Measurements from ENCODE around the gene ZFP3.
"Not testable (repeated sequence)": the region's sequence is repeated elsewhere in the genome, so short reads cannot be mapped to it uniquely, and the experiment has no call there.

Gene ZFP3

DNA sequence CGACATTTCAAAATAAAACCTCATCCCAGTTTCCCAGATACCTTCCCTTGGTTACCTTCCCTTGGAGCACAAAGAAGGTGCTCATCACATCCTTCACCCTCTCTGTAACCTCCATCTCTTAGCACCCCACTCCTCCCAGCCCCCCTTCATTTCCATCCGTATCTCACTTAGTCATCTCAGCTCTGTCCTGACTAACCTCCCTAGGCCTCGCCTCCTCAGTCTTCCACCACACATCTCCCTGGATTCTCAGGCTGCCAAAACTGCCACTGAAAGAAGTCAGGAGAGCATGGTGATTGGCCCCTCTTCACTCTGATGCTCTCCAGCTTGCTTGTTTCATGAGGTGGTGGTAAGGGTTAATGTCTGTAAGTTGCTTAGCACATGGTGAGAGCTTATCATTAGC, 2.3 kb downstream of the ZFP3 start:
- DNase-seq = no peak

DNA sequence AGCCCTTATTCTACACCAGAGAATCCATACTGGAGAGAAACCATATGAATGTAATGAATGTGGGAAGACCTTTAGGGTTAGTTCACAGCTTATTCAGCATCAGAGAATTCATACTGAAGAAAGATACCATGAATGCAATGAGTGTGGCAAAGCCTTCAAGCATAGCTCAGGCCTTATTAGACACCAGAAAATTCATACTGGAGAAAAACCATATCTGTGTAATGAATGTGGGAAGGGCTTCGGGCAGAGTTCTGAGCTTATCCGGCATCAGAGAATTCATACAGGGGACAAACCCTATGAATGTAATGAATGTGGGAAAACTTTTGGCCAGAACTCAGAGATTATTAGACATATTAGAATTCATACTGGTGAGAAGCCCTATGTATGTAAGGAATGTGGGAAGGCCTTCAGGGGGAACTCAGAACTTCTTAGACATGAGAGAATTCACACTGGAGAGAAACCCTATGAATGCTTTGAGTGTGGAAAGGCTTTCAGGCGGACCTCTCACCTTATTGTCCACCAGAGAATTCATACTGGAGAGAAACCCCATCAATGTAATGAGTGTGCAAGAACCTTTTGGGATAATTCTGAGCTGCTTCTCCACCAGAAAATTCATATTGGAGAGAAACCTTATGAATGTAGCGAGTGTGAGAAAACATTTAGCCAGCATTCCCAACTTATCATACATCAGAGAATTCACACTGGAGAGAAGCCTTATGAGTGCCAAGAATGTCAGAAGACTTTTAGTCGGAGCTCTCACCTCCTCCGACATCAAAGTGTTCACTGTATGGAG, 14.1 kb downstream of the ZFP3 start:
- no peak for DNase-seq

- DNase-seq = no peak
These were observed 18.4 kb downstream of the ZFP3 start for GRCh38 chr17:5096731-5097100.

- DNase-seq = no peak
These were observed 19.0 kb downstream of the ZFP3 start for GRCh38 chr17:5097101-5097834.

GRCh38 chr17:5099271-5099670, 21.0 kb downstream of the ZFP3 start:
- DNase-seq = no peak

GRCh38 chr17:5100832-5101231, 22.6 kb downstream of the ZFP3 start:
- no peak for DNase-seq

DNA sequence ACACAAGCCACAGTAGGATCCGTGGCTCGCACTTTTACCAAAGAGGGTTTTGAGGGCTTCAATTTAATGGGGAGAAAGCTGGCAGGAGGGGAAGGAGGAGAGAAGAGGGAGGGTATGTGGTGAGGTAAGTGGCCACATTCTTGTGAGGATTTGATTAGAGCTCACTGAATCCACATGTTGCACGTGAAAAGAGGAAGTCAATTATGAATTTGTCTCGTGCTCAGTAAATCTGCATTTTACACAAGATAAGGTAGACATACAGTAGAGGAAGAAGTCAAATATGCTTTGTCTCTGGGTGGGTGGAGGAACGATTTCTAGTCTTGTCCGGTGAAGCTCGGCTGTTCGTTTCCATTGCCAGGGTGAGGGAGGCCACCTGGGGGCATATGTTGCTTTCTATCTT, 32.5 kb downstream of the ZFP3 start:
- DNase-seq = peak; percentile 18

DNA sequence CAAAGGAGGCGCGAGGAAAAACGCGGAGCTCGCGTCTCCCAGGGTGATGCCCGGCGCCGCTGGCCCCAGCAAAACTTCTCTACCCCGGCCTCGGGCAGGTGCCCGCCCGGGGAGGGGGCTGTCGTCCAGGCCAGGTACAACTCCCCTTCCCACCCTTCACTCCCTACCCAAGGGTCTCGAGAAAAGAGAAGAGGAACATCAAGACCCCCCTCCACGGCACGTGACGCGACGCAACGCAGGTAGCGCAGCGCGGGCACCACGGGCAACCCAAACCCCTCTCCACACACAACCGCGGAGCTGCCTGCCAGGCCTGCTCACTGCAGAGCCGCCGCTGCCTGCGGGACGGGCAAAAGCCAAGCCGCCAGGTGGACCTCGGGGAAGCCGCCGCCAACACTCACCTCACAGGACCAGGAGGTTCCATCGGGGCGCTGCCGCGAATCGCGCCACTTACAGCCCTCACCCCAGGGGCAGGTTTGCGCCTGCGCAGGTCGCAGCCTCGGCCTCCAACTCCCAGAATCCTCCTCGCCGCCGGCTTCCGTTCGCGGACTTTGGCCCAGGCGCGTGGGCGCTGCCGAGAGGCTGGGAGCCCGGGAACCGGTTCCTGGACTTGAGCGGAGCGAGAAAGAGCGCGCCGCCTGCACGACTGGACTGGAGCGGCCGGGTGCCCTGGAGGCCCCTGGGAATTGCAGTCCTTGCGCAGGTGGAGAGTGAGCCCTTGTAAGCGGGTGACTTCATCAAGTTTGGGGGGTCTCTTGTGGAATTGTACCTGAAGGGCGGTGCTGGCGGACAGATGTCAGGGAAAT, 33.3 kb downstream of the ZFP3 start, which contains the start of gene ZNF232:
TSS of gene ZNF232 (minus strand) at position 477 of the 803 bp plus-strand sequence. CDS start at position 421, 56 bp downstream.
- peak; percentile 93 for DNase-seq

GRCh38 chr17:5115673-5116651, 37.7 kb downstream of the ZFP3 start, which contains the start of gene USP6:
USP6 (plus strand) TSS chr17:5116032; CDS start chr17:5130368, 14,336 bp downstream.
- DNase-seq = no peak

DNA sequence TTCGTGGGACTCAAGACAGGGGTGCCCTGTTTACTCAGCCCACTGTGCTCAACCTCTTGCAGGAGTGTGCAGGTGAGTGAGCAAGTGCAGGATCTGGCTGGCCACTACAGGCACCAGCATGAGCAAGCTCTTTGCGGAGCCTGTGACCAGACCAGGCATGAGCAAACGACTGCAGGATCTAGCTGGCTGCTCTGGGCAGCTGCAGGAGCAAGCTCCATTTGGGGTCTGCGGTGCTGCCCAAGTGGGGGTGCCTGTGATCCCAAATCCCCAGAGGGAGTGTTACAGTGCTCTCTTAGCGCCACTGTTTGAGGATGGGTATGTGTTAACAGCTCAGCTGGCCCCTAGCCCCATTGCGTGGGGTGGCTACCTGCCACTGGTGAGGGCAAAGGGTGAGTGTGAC, 40.0 kb downstream of the ZFP3 start:
- DNase-seq = no peak

- DNase-seq = no peak
These were observed 41.8 kb downstream of the ZFP3 start for GRCh38 chr17:5120036-5120435.

DNA sequence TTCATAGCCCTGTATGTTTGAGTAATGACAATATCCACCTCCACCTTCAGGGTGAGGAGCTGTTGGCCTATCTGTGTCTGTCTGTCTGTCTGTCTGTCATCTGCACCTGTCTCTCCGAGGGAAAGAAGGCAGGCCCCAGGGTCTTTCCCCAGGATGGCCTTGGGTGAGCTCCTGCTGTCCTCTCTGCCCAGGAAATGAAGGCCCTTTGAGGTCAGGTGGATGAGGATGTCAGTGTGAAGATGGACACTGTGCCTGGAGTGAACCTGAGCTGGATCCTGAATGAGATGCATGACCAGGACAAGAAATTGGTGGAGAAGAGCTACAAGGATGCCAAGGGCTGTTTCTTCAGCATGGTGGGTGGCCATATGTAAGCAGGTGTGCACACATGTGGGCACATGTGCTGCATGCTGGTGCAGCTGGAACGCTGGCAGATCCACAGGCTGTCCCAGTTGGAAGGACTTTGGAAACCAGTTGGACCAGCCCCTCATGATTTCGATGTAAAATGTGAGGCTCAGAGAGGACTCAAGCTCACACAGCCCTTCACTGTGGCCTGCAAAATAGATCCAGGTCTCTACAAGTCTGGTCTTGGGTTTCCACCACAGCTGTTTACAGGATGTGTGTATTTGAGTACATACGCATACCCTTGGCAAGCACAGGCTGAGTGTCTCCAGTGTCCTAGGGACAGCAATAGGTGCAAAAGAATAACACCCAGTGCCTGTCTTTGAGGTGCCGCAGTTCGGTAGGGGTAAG, 42.3 kb downstream of the ZFP3 start:
- DNase-seq = not testable (repeated sequence)

GRCh38 chr17:5121186-5121841, 43.0 kb downstream of the ZFP3 start:
- DNase-seq = no peak

DNA sequence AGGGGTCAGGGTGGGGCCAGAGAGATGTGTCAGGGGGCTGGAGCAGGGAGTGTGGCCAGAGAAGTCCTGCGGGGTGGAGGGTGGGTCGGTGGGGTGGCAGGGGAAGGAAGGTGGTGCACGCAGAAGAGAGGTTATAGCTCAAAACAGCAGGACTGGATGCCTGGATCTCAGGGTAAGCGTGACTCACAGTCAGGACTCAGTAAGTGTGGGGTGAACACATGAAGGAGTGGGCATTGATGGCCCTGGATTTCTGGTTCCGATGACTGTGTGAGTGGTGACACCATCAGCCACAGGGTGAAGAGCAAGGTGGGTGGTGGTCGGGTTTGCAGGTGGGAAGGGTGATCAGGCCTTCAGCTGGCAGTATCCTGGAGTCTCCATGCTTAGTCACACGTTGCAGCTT, 43.8 kb downstream of the ZFP3 start:
- DNase-seq = not testable (repeated sequence)

GRCh38 chr17:5122586-5123342, 44.5 kb downstream of the ZFP3 start:
- no peak for DNase-seq

DNA sequence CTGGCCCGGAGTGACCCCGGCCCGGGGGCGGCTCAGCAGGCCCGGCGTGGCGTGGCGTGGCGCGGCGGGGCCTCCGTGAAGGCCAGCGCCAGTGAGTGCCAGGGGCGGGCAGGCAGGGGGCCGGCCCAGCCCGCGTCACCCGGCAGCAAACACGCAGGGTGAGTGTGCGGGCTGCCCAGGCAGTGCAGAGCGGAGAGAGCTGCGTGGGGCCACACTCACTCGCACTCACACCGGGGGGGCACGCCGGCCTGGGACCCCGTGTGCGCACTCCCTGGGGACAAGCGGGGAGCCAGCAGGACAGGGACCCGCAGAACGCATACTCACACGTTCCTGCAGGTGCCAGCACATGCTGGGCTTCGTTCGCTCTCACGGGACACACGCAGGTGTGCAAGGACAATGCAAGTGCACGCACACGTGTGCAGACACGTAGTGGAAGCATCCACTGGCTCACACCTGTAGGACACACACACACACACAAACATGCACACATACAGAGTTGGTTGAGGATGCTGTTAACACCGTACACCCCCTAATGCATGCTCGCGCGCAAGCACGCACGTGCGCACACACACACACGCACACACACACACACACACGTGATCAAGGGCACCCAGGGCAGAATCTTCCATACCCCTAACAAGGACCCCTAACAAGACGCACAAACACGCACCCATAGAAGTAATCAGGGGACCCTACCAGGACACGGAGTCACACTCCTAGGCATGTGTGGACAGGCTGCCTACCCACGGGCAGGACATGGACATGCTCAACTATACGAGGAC, 45.3 kb downstream of the ZFP3 start:
- no peak for DNase-seq

DNA sequence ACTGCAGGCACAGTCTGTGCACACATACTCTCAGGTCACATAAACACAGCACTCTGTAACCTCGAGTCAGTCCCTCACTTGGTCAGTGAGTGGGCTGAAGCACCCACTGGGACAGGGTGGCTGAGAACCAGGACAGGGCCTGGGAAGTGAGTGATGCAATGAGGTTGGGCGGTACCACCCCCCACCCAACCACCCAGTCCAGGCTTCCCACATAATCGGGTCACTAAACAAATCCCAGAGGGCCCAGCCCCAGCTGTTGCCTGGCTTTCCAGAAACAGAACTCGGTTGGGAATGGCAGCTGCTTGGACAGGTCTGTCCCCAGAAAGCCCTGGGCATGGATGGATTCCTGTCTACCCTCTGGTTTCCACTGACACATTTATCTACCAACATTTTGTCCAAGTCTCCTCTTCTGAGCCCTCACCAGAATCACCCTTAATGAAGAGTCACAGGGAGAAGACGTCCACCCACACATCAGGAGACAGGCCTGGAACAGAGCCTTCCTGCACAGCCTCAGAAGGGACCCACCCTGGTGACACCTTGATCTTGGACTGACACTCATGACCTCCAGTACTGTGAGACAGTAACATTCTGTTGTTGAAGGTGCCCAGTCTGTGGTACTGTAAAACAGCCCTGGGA, 46.0 kb downstream of the ZFP3 start:
- DNase-seq = not testable (repeated sequence)

DNA sequence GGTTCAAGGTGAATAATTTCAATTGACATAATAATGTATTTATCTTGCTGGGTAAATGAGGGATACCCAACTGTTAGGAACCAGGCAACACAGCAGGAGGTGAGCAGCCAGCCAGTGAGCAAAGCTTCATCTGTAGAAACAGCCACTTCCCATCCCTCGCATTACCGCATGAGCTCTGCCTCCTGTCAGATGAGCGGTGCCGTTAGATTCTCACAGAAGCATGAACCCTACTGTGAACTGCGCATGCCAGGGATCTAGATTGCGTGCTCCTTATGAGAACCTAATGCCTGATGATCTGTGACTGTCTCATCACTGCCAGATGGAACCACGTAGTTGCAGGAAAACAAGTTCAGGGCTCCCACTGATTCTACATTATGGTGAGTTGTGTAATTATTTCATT, 46.6 kb downstream of the ZFP3 start:
- DNase-seq = not testable (repeated sequence)
